Left lung (tissue), 10 donors: ENCODE results near the gene TBRG1. TPM values are rescaled to one million over a fixed set of nuclear protein-coding genes. Genes with fewer than 3 reads are reported as not detected.
A peak's percentile ranks its signal among the peaks of the same experiment; 100 is the strongest.

ENCODE experiments used
- ATAC-seq: fragments of 200-7000 bp; cut with Tn5 transposase; one replicate; pipeline ENCODE4 v1.9.1; 2020; ENCODE audit warnings: moderate library complexity
- DNase-seq, 4 donors: peaks; one replicate each; pipeline ENCODE4 v3.0.0-alpha.2; 2013 to 2020
- H3K27ac ChIP-seq, 2 donors: fragments of 200-600 bp; sonication (generic) in 1 of 2; one replicate each; pipeline versions ENCODE4 v1.5.0 to v1.8.0; 2020 to 2021
- H3K27me3 ChIP-seq, 2 donors: fragments of 200-600 bp; sonication (generic) in 1 of 2; one replicate each; pipeline versions ENCODE4 v1.5.0 to v1.8.0; 2020 to 2021
- H3K36me3 ChIP-seq, 2 donors: fragments of 200-600 bp; sonication (generic) in 1 of 2; one replicate each; pipeline versions ENCODE4 v1.5.0 to v1.8.0; 2020 to 2021
- H3K4me1 ChIP-seq, 2 donors: fragments of 200-600 bp; one replicate each; pipeline ENCODE4 v1.8.0; 2021
- H3K4me3 ChIP-seq, 2 donors: fragments of 200-600 bp; sonication (generic) in 1 of 2; one replicate each; pipeline versions ENCODE4 v1.5.0 to v1.8.0; 2020 to 2021; ENCODE audit warnings: mild to moderate bottlenecking in 1 of 2
- H3K9me3 ChIP-seq, 2 donors: fragments of 200-600 bp; sonication (generic) in 1 of 2; one replicate each; pipeline versions ENCODE4 v1.5.0 to v1.8.0; 2020 to 2021
- intact Hi-C, 2 donors: fragments of 100-400 bp; cut with DNase I; formaldehyde crosslinking; loops; one replicate each; pipeline versions ENCODE4 v1.11.2 to v1.14.2; 2022
- polyA plus RNA-seq, 6 donors: library from polyadenylated mRNA; unstranded; fragments of 120-200 nt; gene quantifications; one replicate each; pipeline ENCODE4 v1.2.1, GENCODE V29; 2013; ENCODE audit not compliant: insufficient read length in 6 of 6
- total RNA-seq, 2 donors: library from RNA; stranded (reverse); fragmentation: NEBNext Ultra II Directional; extraction: Animal tissue kit (Norgen Biotek cat#: 25700); gene quantifications; one replicate each; pipeline ENCODE4 v1.2.1, GENCODE V29; 2021
- TF ChIP-seq, protein P1 (sequence below), 2 donors: fragments of 200-600 bp; sonication (generic) in 1 of 2; IDR thresholded peaks; one replicate each; pipeline versions ENCODE4 v1.5.0 to v1.8.0; 2021; ENCODE audit warnings: antibody characterized with exemption in 2 of 2
- donor health status: DM: no; HTN: yes; CAD: no.
- donor health status: DM: no; HTN: no; CAD: no.

The TBRG1 gene
- total and polyA plus RNA-seq, 8 donors: 30.2 to 41.9 (median 37.5) TPM

DNA sequence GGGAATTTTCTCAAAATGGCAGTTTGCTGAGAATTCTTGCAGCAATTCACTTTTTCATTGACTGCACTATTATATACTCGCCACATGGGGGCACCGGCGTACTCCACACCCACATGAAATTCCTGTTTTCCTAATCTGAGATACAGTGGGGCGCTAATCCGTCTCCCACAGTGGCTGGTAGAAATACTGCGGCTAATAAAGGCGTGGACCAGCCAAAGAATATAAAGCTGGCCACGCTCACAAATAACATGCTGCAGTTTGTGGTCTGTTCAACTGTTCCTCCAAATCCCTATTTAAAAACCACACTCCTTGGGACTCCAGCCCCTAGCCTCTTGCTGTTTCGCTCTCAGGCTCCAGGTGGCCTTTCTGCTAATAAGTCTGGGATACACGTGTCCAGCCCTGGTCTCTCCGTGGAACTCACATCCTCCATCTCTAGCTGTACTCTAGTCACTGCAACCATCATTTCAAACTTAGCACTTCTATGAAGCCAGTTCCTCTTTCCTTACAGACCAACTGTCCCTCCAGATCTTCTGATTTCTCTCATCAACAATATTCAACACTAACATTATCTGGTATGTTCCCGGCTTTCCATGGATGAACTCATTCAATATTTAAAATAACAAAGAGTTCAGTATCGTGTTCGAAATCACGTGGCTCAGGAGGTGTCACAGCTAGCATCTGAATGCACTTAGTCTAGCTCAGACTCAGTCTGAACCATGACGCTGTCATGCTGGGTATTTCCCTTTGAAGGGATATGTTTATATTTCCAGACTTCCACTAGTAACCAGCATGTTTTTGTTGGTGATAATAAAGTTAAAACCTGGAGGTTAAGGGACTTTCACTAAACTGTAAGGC lies 22.0 kb downstream of the TBRG1 start:
- ATAC-seq (peak; percentile 97), DNase-seq (peak in 2 of 4 donors; percentile 56 to 72)
- Histone ChIP-seq H3K36me3 (peaks cover 0 to 19% of the 10 kb centered on the region in 2 donors), H3K9me3 (no peaks in the 10 kb centered on the region), H3K4me3 (no peak overlapping the region), H3K27me3 (no peaks in the 10 kb centered on the region), H3K4me1 (peaks cover 0 to 7% of the 10 kb centered on the region in 2 donors), H3K27ac (no peak overlapping the region)
- intact Hi-C loops: no loop called here
- TF ChIP-seq, protein P1, sequence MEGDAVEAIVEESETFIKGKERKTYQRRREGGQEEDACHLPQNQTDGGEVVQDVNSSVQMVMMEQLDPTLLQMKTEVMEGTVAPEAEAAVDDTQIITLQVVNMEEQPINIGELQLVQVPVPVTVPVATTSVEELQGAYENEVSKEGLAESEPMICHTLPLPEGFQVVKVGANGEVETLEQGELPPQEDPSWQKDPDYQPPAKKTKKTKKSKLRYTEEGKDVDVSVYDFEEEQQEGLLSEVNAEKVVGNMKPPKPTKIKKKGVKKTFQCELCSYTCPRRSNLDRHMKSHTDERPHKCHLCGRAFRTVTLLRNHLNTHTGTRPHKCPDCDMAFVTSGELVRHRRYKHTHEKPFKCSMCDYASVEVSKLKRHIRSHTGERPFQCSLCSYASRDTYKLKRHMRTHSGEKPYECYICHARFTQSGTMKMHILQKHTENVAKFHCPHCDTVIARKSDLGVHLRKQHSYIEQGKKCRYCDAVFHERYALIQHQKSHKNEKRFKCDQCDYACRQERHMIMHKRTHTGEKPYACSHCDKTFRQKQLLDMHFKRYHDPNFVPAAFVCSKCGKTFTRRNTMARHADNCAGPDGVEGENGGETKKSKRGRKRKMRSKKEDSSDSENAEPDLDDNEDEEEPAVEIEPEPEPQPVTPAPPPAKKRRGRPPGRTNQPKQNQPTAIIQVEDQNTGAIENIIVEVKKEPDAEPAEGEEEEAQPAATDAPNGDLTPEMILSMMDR (IDR thresholded peaks at IDR 0.05): peak; percentile 71 to 80

DNA sequence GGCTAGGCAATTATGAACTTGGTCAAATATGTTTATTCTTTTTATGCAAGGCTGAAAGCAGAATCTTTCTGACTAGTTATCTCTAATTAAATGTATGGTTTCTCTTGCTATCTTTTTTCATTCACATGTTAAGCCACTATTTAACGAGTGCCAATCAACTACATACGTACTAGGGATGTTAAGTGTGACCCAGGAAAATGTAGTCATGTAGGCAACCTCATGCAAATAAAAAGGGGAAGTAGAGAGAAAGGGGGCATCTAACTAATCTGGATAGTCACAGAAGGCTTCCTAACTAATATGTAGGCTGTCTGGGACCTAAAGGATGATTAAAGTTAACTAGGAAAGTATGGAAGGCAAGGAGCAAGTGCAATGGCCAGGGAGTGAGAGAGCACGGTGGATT lies 23.5 kb downstream of the TBRG1 start:
- TF ChIP-seq, protein P1 (IDR thresholded peaks at IDR 0.05): no peak
- Histone ChIP-seq H3K4me1 (peaks cover 0 to 7% of the 10 kb centered on the region in 2 donors), H3K36me3 (peaks cover 0 to 19% of the 10 kb centered on the region in 2 donors), H3K4me3 (no peak overlapping the region), H3K27ac (no peak overlapping the region), H3K27me3 (no peaks in the 10 kb centered on the region), H3K9me3 (no peaks in the 10 kb centered on the region)
- intact Hi-C loops: no loop called here
- DNase-seq (no peak), ATAC-seq (no peak)

- no peak for DNase-seq
- H3K36me3 ChIP-seq: peaks cover 0 to 32% of the 10 kb centered on the region in 2 donors
These were observed 25.9 kb downstream of the TBRG1 start for GRCh38 chr11:124648610-124649009.

DNA sequence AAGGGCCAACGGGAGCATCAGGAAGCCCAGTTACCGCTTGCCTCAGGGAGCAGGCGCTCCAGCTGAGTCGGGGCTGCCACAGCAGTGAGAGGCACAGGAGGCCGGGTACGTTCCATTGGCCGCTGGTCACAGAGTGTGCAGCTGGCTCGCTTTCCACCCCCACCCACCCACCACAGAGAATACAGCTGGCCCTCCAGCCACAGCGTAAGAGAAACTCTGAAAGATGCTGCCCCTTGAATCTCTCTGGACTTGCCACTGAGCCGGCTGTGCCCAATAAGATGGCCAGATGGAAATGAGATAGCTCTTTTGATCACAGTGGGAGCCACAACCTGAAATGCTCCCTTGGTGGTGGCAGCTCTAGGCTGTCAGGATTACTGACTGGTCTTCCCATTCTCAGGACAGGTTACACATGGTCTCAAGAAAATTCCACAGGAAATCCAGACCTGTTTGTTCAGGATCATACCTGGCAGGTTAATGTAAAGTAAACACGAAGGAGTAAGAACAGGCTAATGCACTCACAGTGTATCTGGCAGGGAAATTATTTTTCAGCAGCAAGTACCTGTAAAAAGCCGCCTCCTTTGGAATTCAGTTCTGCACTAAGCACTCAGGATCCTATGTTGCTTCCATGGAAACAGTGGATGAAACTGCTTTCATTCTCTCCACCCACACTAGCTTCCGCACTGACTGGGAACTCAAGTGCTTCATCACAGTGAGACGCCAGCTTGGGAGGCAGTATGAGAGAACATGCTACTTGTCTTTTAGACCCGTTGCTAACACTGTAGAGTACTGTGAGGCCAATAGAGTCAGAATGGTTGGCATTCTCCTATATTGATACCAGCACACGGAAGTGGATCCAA lies 34.3 kb downstream of the TBRG1 start:
- TF ChIP-seq, protein P1 (IDR thresholded peaks at IDR 0.05): no peak
- peak; percentile 94 for ATAC-seq
- intact Hi-C loops: no loop called here
- H3K27ac ChIP-seq: no peak overlapping the region
- H3K9me3 ChIP-seq: no peaks in the 10 kb centered on the region
- DNase-seq: peak in 1 of 4 donors; percentile 27
- peaks cover 0 to 4% of the 10 kb centered on the region in 2 donors for H3K36me3 ChIP-seq
- no peak overlapping the region for H3K4me3 ChIP-seq
- H3K27me3 ChIP-seq: no peaks in the 10 kb centered on the region
- no peaks in the 10 kb centered on the region for H3K4me1 ChIP-seq

More at GRCh38 chr11:124648610-124649009, 25.9 kb downstream of the TBRG1 start:
- intact Hi-C loops: no loop called here
- Histone ChIP-seq H3K27ac (no peak overlapping the region), H3K27me3 (no peaks in the 10 kb centered on the region), H3K4me1 (peaks cover 0 to 7% of the 10 kb centered on the region in 2 donors), H3K9me3 (no peaks in the 10 kb centered on the region), H3K4me3 (no peak overlapping the region)
- TF ChIP-seq, protein P1 (IDR thresholded peaks at IDR 0.05): no peak
- no peak for ATAC-seq

DNA sequence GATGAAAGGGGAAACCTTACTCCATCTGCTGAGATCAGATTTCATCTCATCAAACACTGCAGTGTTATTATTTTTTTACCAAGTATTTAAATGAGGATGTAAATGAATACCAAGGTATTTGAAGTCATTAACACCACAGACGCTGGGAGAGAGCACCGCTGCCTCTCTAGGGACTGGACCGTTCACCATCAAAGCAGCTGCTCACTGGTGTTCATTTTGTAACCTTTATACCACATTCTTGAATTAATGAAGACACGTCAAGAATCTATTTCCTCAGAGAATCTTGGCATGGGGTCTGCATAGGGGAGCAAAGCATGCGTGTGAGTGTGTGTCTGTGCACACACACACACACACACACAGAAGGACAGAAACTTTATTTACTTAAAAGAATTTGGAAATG lies 35.2 kb downstream of the TBRG1 start:
- H3K9me3 ChIP-seq: no peaks in the 10 kb centered on the region
- ATAC-seq: no peak
- H3K4me3 ChIP-seq: no peak overlapping the region
- DNase-seq: no peak
- TF ChIP-seq, protein P1 (IDR thresholded peaks at IDR 0.05): no peak
- no peaks in the 10 kb centered on the region for H3K27me3 ChIP-seq
- intact Hi-C loops: no loop called here
- H3K36me3 ChIP-seq: no peaks in the 10 kb centered on the region
- no peaks in the 10 kb centered on the region for H3K4me1 ChIP-seq
- no peak overlapping the region for H3K27ac ChIP-seq
